GM12872 (cell line): ENCODE data around the gene TEAD2.

ENCODE experiments used
- TF ChIP-seq, protein P1 (sequence below): IDR thresholded peaks from 3 replicates; pipeline ENCODE4 v1.5.1; 2011; ENCODE audit warnings: low read depth, mild to moderate bottlenecking, low read length, moderate library complexity; ENCODE audit not compliant: insufficient read depth

TEAD2 gene

DNA sequence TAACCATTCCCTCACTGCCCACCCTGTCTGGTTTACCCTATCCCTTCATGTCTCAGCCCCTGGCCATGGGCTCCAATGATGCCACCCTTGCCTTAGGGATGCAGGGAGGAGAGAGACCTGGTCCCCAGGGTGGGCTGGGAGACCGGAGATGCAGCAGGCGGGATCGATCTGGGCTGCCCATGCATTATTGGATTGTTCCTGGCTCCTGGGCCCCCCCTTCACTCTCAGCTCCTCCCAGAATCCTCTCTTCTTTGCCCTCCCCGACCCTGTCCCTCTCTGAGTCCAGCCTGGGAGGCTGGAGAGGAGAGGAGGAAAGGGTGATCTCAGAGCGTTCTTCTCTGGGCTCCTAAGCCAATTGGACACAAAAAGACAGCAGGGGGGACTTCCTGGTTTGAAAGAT, 31.7 kb upstream of the TEAD2 start:
- TF ChIP-seq, protein P1, sequence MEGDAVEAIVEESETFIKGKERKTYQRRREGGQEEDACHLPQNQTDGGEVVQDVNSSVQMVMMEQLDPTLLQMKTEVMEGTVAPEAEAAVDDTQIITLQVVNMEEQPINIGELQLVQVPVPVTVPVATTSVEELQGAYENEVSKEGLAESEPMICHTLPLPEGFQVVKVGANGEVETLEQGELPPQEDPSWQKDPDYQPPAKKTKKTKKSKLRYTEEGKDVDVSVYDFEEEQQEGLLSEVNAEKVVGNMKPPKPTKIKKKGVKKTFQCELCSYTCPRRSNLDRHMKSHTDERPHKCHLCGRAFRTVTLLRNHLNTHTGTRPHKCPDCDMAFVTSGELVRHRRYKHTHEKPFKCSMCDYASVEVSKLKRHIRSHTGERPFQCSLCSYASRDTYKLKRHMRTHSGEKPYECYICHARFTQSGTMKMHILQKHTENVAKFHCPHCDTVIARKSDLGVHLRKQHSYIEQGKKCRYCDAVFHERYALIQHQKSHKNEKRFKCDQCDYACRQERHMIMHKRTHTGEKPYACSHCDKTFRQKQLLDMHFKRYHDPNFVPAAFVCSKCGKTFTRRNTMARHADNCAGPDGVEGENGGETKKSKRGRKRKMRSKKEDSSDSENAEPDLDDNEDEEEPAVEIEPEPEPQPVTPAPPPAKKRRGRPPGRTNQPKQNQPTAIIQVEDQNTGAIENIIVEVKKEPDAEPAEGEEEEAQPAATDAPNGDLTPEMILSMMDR = no peak

DNA sequence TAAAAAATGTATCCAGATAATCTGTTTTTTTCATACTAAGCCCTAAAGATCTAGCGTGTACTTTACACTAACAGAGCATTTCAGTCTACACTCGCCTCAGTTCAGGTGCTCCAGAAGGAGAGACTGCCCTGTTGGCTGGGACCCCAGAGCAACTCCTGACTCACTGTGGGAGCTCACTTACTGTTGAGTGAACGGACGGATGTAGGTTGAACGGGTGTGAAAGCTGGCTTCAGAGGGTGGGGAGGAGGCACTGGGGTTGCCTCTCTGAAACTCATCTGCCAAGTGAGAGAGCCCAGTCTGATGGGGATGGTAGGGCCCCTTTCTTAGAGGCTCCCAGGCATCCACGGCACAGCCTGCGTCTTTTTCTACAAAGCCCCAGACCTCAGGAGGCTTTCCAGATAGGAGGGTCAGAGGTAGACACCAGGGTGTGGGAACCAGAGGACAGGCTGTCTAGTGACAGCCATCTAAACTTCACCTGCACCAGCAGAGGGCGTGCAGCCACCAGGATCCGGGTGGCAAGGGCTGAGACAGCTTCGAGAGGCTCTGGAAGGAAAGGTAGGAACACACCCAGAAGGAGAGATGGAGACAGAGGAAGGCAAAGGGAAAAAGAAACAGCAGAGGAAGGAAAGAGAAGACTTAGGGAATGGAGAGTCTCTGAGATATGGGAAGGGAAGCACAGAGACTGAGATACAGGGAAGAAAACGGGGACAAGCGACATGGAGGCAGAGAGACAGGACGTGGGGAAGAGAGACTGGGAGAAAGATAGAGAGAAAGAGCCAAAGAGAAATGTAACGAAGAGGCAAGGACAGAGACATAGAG, 29.6 kb upstream of the TEAD2 start:
- TF ChIP-seq, protein P1 = peak; percentile 89

DNA sequence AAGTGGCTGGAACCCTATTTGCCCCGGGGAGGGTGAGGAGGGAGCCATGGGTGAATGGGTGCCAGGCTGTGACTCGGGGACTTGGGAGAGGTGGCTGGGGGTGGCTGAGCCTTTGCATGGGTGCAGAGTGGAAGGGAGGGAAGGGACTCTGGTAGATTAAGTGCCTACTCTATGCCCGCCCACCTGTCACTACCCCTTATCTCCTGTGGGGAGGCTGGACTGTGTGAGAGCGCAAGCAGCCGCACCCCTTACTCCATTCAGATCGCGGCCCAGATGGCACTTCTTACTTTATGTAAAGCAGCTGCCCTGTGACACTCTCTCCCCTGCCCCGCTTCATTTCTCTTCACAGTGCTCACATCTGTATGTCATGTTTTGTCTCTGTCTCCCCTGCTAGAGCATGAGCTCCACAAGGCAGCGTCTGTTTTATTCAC, 28.7 kb upstream of the TEAD2 start:
- TF ChIP-seq, protein P1 = no peak

DNA sequence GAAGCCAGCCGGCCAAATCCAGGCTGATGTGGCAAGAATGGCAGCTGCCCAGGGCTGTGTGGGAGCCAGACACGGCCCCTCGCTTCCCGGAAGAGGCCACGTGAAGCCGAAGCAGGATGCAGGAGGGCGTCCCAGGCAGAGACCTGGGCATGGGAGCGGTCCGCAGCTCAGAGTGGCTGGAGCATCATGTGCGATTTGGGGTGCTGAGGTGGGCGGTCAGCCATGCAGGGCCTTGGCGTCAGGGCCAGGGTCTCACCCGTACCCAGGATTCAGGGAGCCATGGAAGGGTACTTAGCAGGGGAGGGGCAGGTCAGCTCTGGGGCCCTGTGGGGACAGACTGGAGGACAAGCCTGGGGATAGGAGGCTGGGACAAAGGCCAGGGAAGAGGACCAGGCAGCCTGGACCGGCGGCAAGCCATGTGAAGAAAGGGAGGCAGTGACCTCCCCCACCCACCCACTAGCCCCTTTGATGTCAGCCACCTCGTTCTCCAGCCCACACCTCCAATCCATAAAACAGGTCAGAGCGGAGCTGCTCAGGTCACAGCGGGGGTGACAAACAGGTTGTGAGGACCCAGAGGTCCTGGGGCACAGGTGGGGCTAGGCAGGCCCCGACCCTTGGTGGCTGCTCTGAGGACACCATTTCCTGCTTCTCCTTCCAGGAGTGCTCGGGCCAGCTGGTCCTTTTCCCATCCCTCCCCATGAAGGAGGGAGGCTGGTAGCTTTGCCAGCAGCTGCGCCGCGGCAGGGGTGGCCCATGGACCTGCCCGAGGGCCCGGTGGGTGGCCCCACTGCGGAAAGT, 28.1 kb upstream of the TEAD2 start:
- TF ChIP-seq, protein P1 = no peak

DNA sequence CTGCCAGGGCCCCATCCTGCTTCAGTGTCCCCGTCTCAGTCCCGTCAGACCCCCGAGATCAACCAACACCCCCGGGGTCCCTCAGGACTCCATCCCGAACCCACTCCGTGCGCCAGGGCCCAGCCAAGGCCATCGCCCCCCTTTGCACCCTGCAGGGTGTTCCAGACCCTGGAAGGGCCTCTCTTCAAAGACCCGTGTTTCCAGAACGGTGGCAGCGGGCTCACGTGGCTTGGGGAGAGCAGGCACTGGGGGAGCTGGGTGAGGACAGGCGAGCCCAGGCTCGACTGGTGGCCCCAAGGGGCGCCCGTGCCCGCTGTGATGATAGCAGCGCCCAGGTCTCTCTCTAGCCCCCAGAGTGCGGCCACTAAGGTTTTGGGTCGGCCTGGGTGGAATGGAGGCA, 27.2 kb upstream of the TEAD2 start:
- TF ChIP-seq, protein P1 = no peak

DNA sequence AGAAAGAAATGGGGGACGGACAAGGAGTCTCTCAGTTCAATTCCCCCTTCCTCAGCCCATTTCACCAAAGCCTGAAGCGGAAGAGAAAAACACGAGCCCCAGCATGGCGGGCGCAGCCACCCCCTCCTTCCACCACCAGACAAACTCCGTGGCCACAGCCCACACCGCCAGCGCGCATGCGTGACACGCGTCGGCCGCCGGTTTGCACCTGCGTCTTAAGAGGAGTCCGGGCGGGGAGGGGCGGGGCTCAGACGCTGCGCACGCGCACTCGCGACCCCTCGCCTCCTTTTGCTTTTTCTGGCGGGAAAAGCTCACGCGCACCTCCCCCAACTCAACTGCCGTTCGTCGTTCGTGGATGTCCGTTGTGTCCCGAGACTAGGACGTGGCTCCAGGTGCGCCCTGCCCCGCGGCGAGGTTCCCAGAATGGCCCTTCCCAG, 25.7 kb upstream of the TEAD2 start, which contains the start of gene KASH5:
Gene KASH5, plus strand, starts transcription at position 314 of the 437 bp plus-strand sequence. CDS start 2,635 bp downstream, outside the sequence.
- TF ChIP-seq, protein P1 = no peak

DNA sequence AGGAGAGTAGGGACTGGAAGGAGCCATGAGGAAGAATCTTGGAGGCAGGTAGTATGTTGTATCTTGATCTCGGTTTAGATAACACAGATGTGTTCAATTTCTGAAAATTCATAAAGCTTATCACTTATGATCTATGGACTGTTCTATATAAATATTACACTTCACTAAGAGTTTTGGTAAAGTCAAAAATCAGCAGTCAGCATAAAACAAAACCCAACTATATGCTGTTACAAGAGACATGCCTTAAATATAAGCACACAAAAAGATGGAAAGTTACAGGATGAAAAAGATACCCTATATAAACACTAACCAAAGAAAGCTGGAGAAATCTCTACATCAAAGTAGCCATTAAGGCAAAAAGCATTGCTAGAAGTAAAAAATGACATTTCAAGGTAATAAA, 21.4 kb upstream of the TEAD2 start:
- TF ChIP-seq, protein P1 = no peak
